Activated CD8-positive, alpha-beta memory T cell treated with anti-CD3 and anti-CD28 coated beads for 48 hours (primary cell): Measurements from ENCODE around the gene POLR3GL.
"Not testable (repeated sequence)": the region's sequence is repeated elsewhere in the genome, so short reads cannot be mapped to it uniquely, and the experiment has no call there.

Source experiments
- DNase-seq, 3 experiments: peaks; one replicate each; pipeline ENCODE4 v3.0.0-alpha.2; 2020; ENCODE audit warnings: low read depth in 2 of 3, low spot score in 2 of 3

POLR3GL gene

GRCh38 chr1:146019231-146020057 lies 55.0 kb downstream of the POLR3GL start:
- no peak for DNase-seq

- DNase-seq: no peak
Observed at GRCh38 chr1:146020058-146021049, 55.9 kb downstream of the POLR3GL start.

GRCh38 chr1:146021050-146021445 lies 56.6 kb downstream of the POLR3GL start:
- no peak for DNase-seq

- DNase-seq: no peak
Observed at GRCh38 chr1:146021622-146022402, 57.3 kb downstream of the POLR3GL start, which contains the start of gene HJV. TSS of gene HJV (minus strand) at chr1:146021735. CDS start at chr1:146020231, 1,504 bp downstream.

GRCh38 chr1:146022403-146023127 lies 58.1 kb downstream of the POLR3GL start:
- DNase-seq: no peak

GRCh38 chr1:146025787-146026495 lies 61.5 kb downstream of the POLR3GL start:
- not testable (repeated sequence) for DNase-seq

GRCh38 chr1:146026650-146027049 lies 62.2 kb downstream of the POLR3GL start:
- not testable (repeated sequence) for DNase-seq
